HFFc6 (cell line): ENCODE measurements around the gene DTX3. TPM values are rescaled to one million over a fixed set of nuclear protein-coding genes. Genes with fewer than 3 reads are reported as not detected.
"Not testable (repeated sequence)": the region's sequence is repeated elsewhere in the genome, so short reads cannot be mapped to it uniquely, and the experiment has no call there.

Experiments used
- DNase-seq: peaks from one replicate; pipeline ENCODE4 v3.0.0-alpha.2; 2018
- H3K27ac Mint-ChIP-seq: 2 replicates; pipeline ENCODE4 v1.8.0; 2020; ENCODE audit warnings: mild to moderate bottlenecking, mixed read lengths
- H3K27me3 Mint-ChIP-seq: 2 replicates; pipeline ENCODE4 v1.8.0; 2021; ENCODE audit warnings: mild to moderate bottlenecking, moderate library complexity, mixed read lengths; ENCODE audit not compliant: insufficient read depth
- H3K36me3 Mint-ChIP-seq: 2 replicates; pipeline ENCODE4 v1.8.0; 2021; ENCODE audit warnings: low read depth, mixed read lengths
- H3K4me1 Mint-ChIP-seq: 2 replicates; pipeline ENCODE4 v1.8.0; 2020; ENCODE audit warnings: low read depth, mixed read lengths
- H3K4me3 Mint-ChIP-seq: 2 replicates; pipeline ENCODE4 v1.8.0; 2020; ENCODE audit warnings: mild to moderate bottlenecking, moderate library complexity, mixed read lengths
- H3K9me3 Mint-ChIP-seq: 2 replicates; pipeline ENCODE4 v1.8.0; 2020; ENCODE audit warnings: mild to moderate bottlenecking, mixed read lengths
- total RNA-seq, 6 experiments: library from RNA; stranded (reverse); fragmentation: NEBNext Ultra II Directional; extraction: Animal tissue kit (Norgen Biotek cat#: 25700); gene quantifications; 2 replicates in 1 of 6; 3 replicates in 5 of 6; pipeline ENCODE4 v1.2.3, GENCODE V29; 2021
- TF ChIP-seq, protein P1 (sequence below): fragments of 200-600 bp; sonication (generic); IDR thresholded peaks from 2 replicates; pipeline ENCODE4 v1.5.0; 2021; ENCODE audit warnings: antibody characterized with exemption, mild to moderate bottlenecking

Gene DTX3
- total RNA-seq, 6 experiments from 2014 or later, result 17.7 to 21.0 (median 19.2) TPM

GRCh38 chr12:57655541-57656240 lies 51.1 kb downstream of the DTX3 start:
- DNase-seq, result no peak
- H3K36me3 Mint-ChIP-seq, result peaks cover 13% of the 10 kb centered on the region
- no peak overlapping the region for H3K27ac Mint-ChIP-seq
- H3K27me3 Mint-ChIP-seq, result peaks cover 21% of the 10 kb centered on the region
- no peak overlapping the region for H3K4me3 Mint-ChIP-seq
- H3K9me3 Mint-ChIP-seq, result peaks cover 17% of the 10 kb centered on the region; the same call in 1 of the 2 replicates
- TF ChIP-seq, protein P1, sequence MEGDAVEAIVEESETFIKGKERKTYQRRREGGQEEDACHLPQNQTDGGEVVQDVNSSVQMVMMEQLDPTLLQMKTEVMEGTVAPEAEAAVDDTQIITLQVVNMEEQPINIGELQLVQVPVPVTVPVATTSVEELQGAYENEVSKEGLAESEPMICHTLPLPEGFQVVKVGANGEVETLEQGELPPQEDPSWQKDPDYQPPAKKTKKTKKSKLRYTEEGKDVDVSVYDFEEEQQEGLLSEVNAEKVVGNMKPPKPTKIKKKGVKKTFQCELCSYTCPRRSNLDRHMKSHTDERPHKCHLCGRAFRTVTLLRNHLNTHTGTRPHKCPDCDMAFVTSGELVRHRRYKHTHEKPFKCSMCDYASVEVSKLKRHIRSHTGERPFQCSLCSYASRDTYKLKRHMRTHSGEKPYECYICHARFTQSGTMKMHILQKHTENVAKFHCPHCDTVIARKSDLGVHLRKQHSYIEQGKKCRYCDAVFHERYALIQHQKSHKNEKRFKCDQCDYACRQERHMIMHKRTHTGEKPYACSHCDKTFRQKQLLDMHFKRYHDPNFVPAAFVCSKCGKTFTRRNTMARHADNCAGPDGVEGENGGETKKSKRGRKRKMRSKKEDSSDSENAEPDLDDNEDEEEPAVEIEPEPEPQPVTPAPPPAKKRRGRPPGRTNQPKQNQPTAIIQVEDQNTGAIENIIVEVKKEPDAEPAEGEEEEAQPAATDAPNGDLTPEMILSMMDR, result no peak
- no peaks in the 10 kb centered on the region for H3K4me1 Mint-ChIP-seq

- H3K27me3 Mint-ChIP-seq, result peaks cover 21% of the 10 kb centered on the region
- H3K4me3 Mint-ChIP-seq, H3K27ac Mint-ChIP-seq, DNase-seq, H3K4me1 Mint-ChIP-seq: not testable (repeated sequence)
- H3K9me3 Mint-ChIP-seq, result peaks cover 22% of the 10 kb centered on the region
- peaks cover 19% of the 10 kb centered on the region for H3K36me3 Mint-ChIP-seq
Measured at GRCh38 chr12:57656408-57656807, 51.8 kb downstream of the DTX3 start.

- Mint-ChIP-seq H3K27me3 (peaks cover 21% of the 10 kb centered on the region), H3K27ac (no peak overlapping the region), H3K4me1 (no peaks in the 10 kb centered on the region), H3K9me3 (peaks cover 26% of the 10 kb centered on the region), H3K4me3 (no peak overlapping the region), H3K36me3 (peaks cover 21% of the 10 kb centered on the region)
- DNase-seq, result peak; percentile 6
- TF ChIP-seq, protein P1, result no peak
Measured at GRCh38 chr12:57657744-57658143, 53.1 kb downstream of the DTX3 start.

- peaks cover 21% of the 10 kb centered on the region for H3K36me3 Mint-ChIP-seq
- H3K9me3 Mint-ChIP-seq, result peaks cover 26% of the 10 kb centered on the region
- H3K4me3 Mint-ChIP-seq, result no peak overlapping the region
- no peaks in the 10 kb centered on the region for H3K4me1 Mint-ChIP-seq
- peaks cover 21% of the 10 kb centered on the region for H3K27me3 Mint-ChIP-seq
- H3K27ac Mint-ChIP-seq, result no peak overlapping the region
- DNase-seq, result no peak
- TF ChIP-seq, protein P1, result no peak
Measured at GRCh38 chr12:57658890-57659289, 54.3 kb downstream of the DTX3 start.

Other genes starting within 250 kb of the DTX3 start
- 10 to 100 TPM; 33.7 to 39.4 (median 37.9) TPM for gene R3HDM2, start 173.8 kb upstream of the DTX3 start, total RNA-seq
- not detected for gene INHBC, start 170.0 kb upstream of the DTX3 start, total RNA-seq
- under 1 TPM in 5 of 6 experiments, not detected in 1; 0.12 to 0.34 (median 0.18) TPM for gene INHBE, start 149.5 kb upstream of the DTX3 start, total RNA-seq
- 1 to 10 TPM; 3.9 to 5.8 (median 4.6) TPM for gene GLI1, start 145.0 kb upstream of the DTX3 start, total RNA-seq
- gene ARHGAP9, start 125.0 kb upstream of the DTX3 start, total RNA-seq, result under 1 TPM in 5 of 6 experiments, not detected in 1; 0.11 to 0.85 (median 0.21) TPM
- gene MARS1, start 116.8 kb upstream of the DTX3 start, total RNA-seq, result 100 to 1,000 TPM; 179 to 207 (median 193) TPM
- gene DDIT3, start 84.3 kb upstream of the DTX3 start, total RNA-seq, result 10 to 100 TPM in 4 of 6 experiments, 1 to 10 TPM in 2; 9.4 to 10.8 (median 10.2) TPM
- gene MBD6, start 82.0 kb upstream of the DTX3 start, total RNA-seq, result 10 to 100 TPM; 40.7 to 43.6 (median 42.1) TPM
- 100 to 1,000 TPM; 110 to 123 (median 116) TPM for gene DCTN2, start 57.6 kb upstream of the DTX3 start, total RNA-seq
- 1 to 10 TPM; 1.0 to 1.8 (median 1.2) TPM for gene KIF5A, start 54.8 kb upstream of the DTX3 start, total RNA-seq
- gene PIP4K2C, start 13.6 kb upstream of the DTX3 start, total RNA-seq, result 10 to 100 TPM; 21.1 to 33.1 (median 24.3) TPM
- 10 to 100 TPM; 10.2 to 21.9 (median 11.9) TPM for gene ARHGEF25, start 6.6 kb downstream of the DTX3 start, total RNA-seq
- gene B4GALNT1, start 28.4 kb downstream of the DTX3 start, total RNA-seq, result 1 to 10 TPM; 1.4 to 3.1 (median 2.3) TPM
- gene OS9, start 89.3 kb downstream of the DTX3 start, total RNA-seq, result 100 to 1,000 TPM; 150 to 158 (median 156) TPM
- under 1 TPM; 0.14 to 0.18 (median 0.14) TPM for gene AGAP2, start 133.9 kb downstream of the DTX3 start, total RNA-seq
- gene TSPAN31, start 140.2 kb downstream of the DTX3 start, total RNA-seq, result 10 to 100 TPM; 20.3 to 32.3 (median 24.3) TPM
- gene CDK4, start 147.5 kb downstream of the DTX3 start, total RNA-seq, result 100 to 1,000 TPM; 112 to 140 (median 116) TPM
- 1 to 10 TPM in 4 of 6 experiments, under 1 TPM in 2; 0.94 to 3.2 (median 1.2) TPM for gene MARCHF9, start 150.3 kb downstream of the DTX3 start, total RNA-seq
- 1 to 10 TPM in 3 of 6 experiments, under 1 TPM in 3; 0.57 to 1.8 (median 0.96) TPM for gene CYP27B1, start 162.3 kb downstream of the DTX3 start, total RNA-seq
- 10 to 100 TPM; 30.0 to 41.8 (median 36.0) TPM for gene METTL1, start 167.3 kb downstream of the DTX3 start, total RNA-seq
- gene EEF1AKMT3, start 167.8 kb downstream of the DTX3 start, total RNA-seq, result 1 to 10 TPM; 6.3 to 9.0 (median 7.8) TPM
- 10 to 100 TPM; 28.6 to 36.8 (median 33.7) TPM for gene TSFM, start 178.0 kb downstream of the DTX3 start, total RNA-seq
- gene AVIL, start 213.9 kb downstream of the DTX3 start, total RNA-seq, result 1 to 10 TPM in 1 of 6 experiments, under 1 TPM in 5; 0.14 to 1.1 (median 0.67) TPM
- gene CTDSP2, start 241.9 kb downstream of the DTX3 start, total RNA-seq, result 100 to 1,000 TPM in 5 of 6 experiments, 10 to 100 TPM in 1; 99.2 to 128 (median 111) TPM